Prostate gland (tissue), 2 donors: Measurements from ENCODE around the gene OGFOD3.

Experiments
- POLR2A ChIP-seq: fragments of 450-650 bp; IDR thresholded peaks from one replicate; pipeline ENCODE4 v1.6.1; 2016; ENCODE audit warnings: antibody characterized with exemption, mild to moderate bottlenecking
- POLR2AphosphoS5 ChIP-seq: sonication (generic); formaldehyde crosslinking; IDR thresholded peaks from one replicate; pipeline ENCODE4 v1.6.1; 2017; ENCODE audit warnings: antibody characterized with exemption
- TF ChIP-seq, protein P1 (sequence below), 4 experiments: fragments of 200-600 bp in 2 of 4; fragments of 450-650 bp in 2 of 4; sonication (generic) in 2 of 4; IDR thresholded peaks; 1 replicate in 3 of 4; 2 replicates in 1 of 4; pipeline ENCODE4 v1.5.1; 2016 to 2019; ENCODE audit warnings: antibody characterized with exemption in 4 of 4, mild to moderate bottlenecking in 2 of 4, moderate library complexity in 2 of 4

DNA sequence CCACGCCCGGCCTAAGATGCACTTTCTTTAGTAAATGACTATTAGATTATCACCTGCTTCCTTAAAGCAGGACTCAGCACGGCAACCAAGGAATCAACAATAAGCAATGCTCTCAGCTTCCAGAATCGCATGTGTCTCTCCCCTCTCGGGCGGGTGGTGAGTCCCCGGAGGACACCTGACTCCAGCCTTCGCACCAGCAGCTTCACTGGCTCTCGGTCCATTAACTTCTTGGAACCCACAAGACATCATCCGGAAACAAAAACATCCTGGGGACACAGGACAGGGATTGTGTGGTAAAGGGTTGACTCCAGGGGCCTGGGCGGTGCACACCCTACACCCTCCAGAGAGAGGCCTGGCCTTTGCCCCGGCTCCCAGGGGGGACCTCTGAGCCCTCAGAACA is 24.1 kb downstream of the OGFOD3 start:
- TF ChIP-seq, protein P1, sequence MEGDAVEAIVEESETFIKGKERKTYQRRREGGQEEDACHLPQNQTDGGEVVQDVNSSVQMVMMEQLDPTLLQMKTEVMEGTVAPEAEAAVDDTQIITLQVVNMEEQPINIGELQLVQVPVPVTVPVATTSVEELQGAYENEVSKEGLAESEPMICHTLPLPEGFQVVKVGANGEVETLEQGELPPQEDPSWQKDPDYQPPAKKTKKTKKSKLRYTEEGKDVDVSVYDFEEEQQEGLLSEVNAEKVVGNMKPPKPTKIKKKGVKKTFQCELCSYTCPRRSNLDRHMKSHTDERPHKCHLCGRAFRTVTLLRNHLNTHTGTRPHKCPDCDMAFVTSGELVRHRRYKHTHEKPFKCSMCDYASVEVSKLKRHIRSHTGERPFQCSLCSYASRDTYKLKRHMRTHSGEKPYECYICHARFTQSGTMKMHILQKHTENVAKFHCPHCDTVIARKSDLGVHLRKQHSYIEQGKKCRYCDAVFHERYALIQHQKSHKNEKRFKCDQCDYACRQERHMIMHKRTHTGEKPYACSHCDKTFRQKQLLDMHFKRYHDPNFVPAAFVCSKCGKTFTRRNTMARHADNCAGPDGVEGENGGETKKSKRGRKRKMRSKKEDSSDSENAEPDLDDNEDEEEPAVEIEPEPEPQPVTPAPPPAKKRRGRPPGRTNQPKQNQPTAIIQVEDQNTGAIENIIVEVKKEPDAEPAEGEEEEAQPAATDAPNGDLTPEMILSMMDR (IDR thresholded peaks at IDR 0.05) = no peak
- no peak for TF ChIP-seq POLR2A
- TF ChIP-seq POLR2AphosphoS5 = no peak
